H9 (cell line): Measurements from ENCODE around the gene NACA. TPM values are rescaled to one million over a fixed set of nuclear protein-coding genes. Genes with fewer than 3 reads are reported as not detected.
A peak's percentile ranks its signal among the peaks of the same experiment; 100 is the strongest.
"Not testable (repeated sequence)": the region's sequence is repeated elsewhere in the genome, so short reads cannot be mapped to it uniquely, and the experiment has no call there.

Experiments used
- DNase-seq: peaks from one replicate; pipeline ENCODE4 v3.0.0-alpha.2; 2017
- H2AFZ ChIP-seq: one replicate; pipeline ENCODE4 v1.6.1; 2013; ENCODE audit warnings: mild to moderate bottlenecking, low read length, control low read depth, moderate library complexity
- H2AK5ac ChIP-seq: 2 replicates; pipeline ENCODE4 v1.6.1; 2013; ENCODE audit warnings: low read length, control low read depth, mixed read lengths; ENCODE audit not compliant: insufficient read length
- H2BK120ac ChIP-seq: one replicate; pipeline ENCODE4 v1.6.1; 2013; ENCODE audit warnings: low read depth, mild to moderate bottlenecking, low read length, control low read depth, inconsistent platforms; ENCODE audit not compliant: poor library complexity, severe bottlenecking
- H2BK12ac ChIP-seq: 2 replicates; pipeline ENCODE4 v1.6.1; 2013; ENCODE audit warnings: low read length, control low read depth, mixed read lengths, low read depth; ENCODE audit not compliant: insufficient read length
- H2BK15ac ChIP-seq: 2 replicates; pipeline ENCODE4 v1.6.1; 2013; ENCODE audit warnings: low read depth, low read length, control low read depth
- H2BK20ac ChIP-seq: one replicate; pipeline ENCODE4 v1.6.1; 2013; ENCODE audit warnings: low read depth, mild to moderate bottlenecking, low read length, control low read depth, inconsistent platforms; ENCODE audit not compliant: poor library complexity, severe bottlenecking
- H2BK5ac ChIP-seq: 2 replicates; pipeline ENCODE4 v1.6.1; 2013; ENCODE audit warnings: low read length, control low read depth, mixed read lengths; ENCODE audit not compliant: insufficient read length
- H3K14ac ChIP-seq: 2 replicates; pipeline ENCODE4 v1.6.1; 2013; ENCODE audit warnings: low read length, control low read depth; ENCODE audit not compliant: insufficient read depth
- H3K18ac ChIP-seq: 2 replicates; pipeline ENCODE4 v1.6.1; 2013; ENCODE audit warnings: low read depth, mild to moderate bottlenecking, mixed read lengths, low read length, control low read depth; ENCODE audit not compliant: insufficient read length
- H3K23ac ChIP-seq: 2 replicates; pipeline ENCODE4 v1.6.1; 2013; ENCODE audit warnings: low read length, control low read depth, mixed read lengths, low read depth; ENCODE audit not compliant: insufficient read length
- H3K23me2 ChIP-seq: 2 replicates; pipeline ENCODE4 v1.6.1; 2013; ENCODE audit warnings: low read depth, mild to moderate bottlenecking, mixed read lengths, low read length, control low read depth; ENCODE audit not compliant: insufficient read length, poor library complexity, severe bottlenecking
- H3K27ac ChIP-seq: 2 replicates; pipeline ENCODE4 v1.5.1; 2013; ENCODE audit warnings: low read length, control low read depth, mixed read lengths, low read depth; ENCODE audit not compliant: insufficient read length
- H3K27me3 ChIP-seq: 2 replicates; pipeline ENCODE4 v1.6.1; 2013; ENCODE audit warnings: low read length, control low read depth, inconsistent platforms; ENCODE audit not compliant: insufficient read depth
- H3K4ac ChIP-seq: 2 replicates; pipeline ENCODE4 v1.6.1; 2013; ENCODE audit warnings: low read depth, mild to moderate bottlenecking, control low read depth, inconsistent platforms, low read length, moderate library complexity
- H3K4me1 ChIP-seq: 2 replicates; pipeline ENCODE4 v1.6.1; 2013; ENCODE audit warnings: low read length, control low read depth, inconsistent platforms; ENCODE audit not compliant: insufficient read depth
- H3K4me2 ChIP-seq: 2 replicates; pipeline ENCODE4 v1.6.1; 2013; ENCODE audit warnings: low read length, control low read depth, mixed read lengths; ENCODE audit not compliant: insufficient read length, insufficient read depth
- H3K56ac ChIP-seq: 2 replicates; pipeline ENCODE4 v1.6.1; 2013; ENCODE audit warnings: low read depth, mild to moderate bottlenecking, mixed read lengths, low read length, control low read depth; ENCODE audit not compliant: insufficient read length
- H3K79me1 ChIP-seq: 2 replicates; pipeline ENCODE4 v1.6.1; 2013; ENCODE audit warnings: low read depth, mild to moderate bottlenecking, moderate library complexity, low read length, control low read depth, inconsistent platforms; ENCODE audit not compliant: insufficient read depth, poor library complexity, severe bottlenecking
- H3K79me2 ChIP-seq: 2 replicates; pipeline ENCODE4 v1.6.1; 2013; ENCODE audit warnings: low read length, control low read depth, inconsistent platforms; ENCODE audit not compliant: insufficient read depth
- H3K9ac ChIP-seq: 2 replicates; pipeline ENCODE4 v1.6.1; 2013; ENCODE audit warnings: low read length, control low read depth, mixed read lengths; ENCODE audit not compliant: insufficient read length; ENCODE audit errors: extremely low read depth
- H3K9me3 ChIP-seq: one replicate; pipeline ENCODE4 v1.6.1; 2013; ENCODE audit warnings: low read depth, low read length, inconsistent platforms; ENCODE audit not compliant: control insufficient read depth
- H3T11ph ChIP-seq: one replicate; pipeline ENCODE4 v1.6.1; 2013; ENCODE audit warnings: mild to moderate bottlenecking, low read length, control low read depth, inconsistent platforms
- H4K20me1 ChIP-seq: one replicate; pipeline ENCODE4 v1.6.1; 2013; ENCODE audit not compliant: control insufficient read depth, insufficient read length, insufficient read depth
- H4K5ac ChIP-seq: 2 replicates; pipeline ENCODE4 v1.6.1; 2013; ENCODE audit warnings: low read depth, mild to moderate bottlenecking, mixed read lengths, low read length, control low read depth; ENCODE audit not compliant: insufficient read length
- H4K8ac ChIP-seq: replicated peaks from 2 replicates; pipeline ENCODE4 v1.6.1; 2013; ENCODE audit warnings: low read length, control low read depth, mixed read lengths, low read depth; ENCODE audit not compliant: insufficient read length
- H4K91ac ChIP-seq: 2 replicates; pipeline ENCODE4 v1.6.1; 2013; ENCODE audit warnings: low read depth, mild to moderate bottlenecking, moderate library complexity, mixed read lengths, low read length, control low read depth; ENCODE audit not compliant: insufficient read length
- H3K27ac Mint-ChIP-seq, 3 experiments: 2 replicates in 2 of 3; 3 replicates in 1 of 3; pipeline ENCODE4 v1.8.0; 2020 to 2021; ENCODE audit warnings: mixed read lengths in 3 of 3, mild to moderate bottlenecking in 1 of 3, moderate library complexity in 1 of 3
- H3K27me3 Mint-ChIP-seq: 2 replicates; pipeline ENCODE4 v1.8.0; 2021; ENCODE audit warnings: low read depth, mild to moderate bottlenecking, moderate library complexity, mixed read lengths
- H3K36me3 Mint-ChIP-seq, 3 experiments: 2 replicates in 2 of 3; 3 replicates in 1 of 3; pipeline ENCODE4 v1.8.0; 2020 to 2021; ENCODE audit warnings: low read depth in 3 of 3, mixed read lengths in 3 of 3; ENCODE audit not compliant: insufficient read depth in 1 of 3
- H3K4me1 Mint-ChIP-seq, 2 experiments: 2 replicates each; pipeline ENCODE4 v1.8.0; 2020; ENCODE audit warnings: mixed read lengths in 2 of 2
- H3K4me3 Mint-ChIP-seq, 2 experiments: 2 replicates in 1 of 2; 3 replicates in 1 of 2; pipeline ENCODE4 v1.8.0; 2020 to 2021; ENCODE audit warnings: mild to moderate bottlenecking in 2 of 2, mixed read lengths in 2 of 2, moderate library complexity in 1 of 2
- H3K9me3 Mint-ChIP-seq, 2 experiments: 2 replicates in 1 of 2; 3 replicates in 1 of 2; pipeline ENCODE4 v1.8.0; 2020; ENCODE audit warnings: mild to moderate bottlenecking in 2 of 2, mixed read lengths in 2 of 2, moderate library complexity in 1 of 2
- CTCF ChIP-seq: fragments of 200-600 bp; sonication (generic); conservative IDR thresholded peaks from 3 replicates; pipeline ENCODE4 v1.8.0; 2021; ENCODE audit warnings: antibody characterized with exemption, mild to moderate bottlenecking
- WGBS: extraction: QIAGEN DNeasy Blood & Tissue Kit; methylation state at CpG from one replicate; pipeline ENCODE4 v1.1.7; 2013; ENCODE audit warnings: missing lambda C conversion rate, low lambda C conversion rate, mixed read lengths; ENCODE audit not compliant: insufficient read length; ENCODE audit errors: extremely low coverage; 5-methylcytosine and 5-hydroxymethylcytosine counted together
- total RNA-seq: library from RNA; stranded (reverse); gene quantifications from 2 replicates; pipeline ENCODE4 v1.2.1, GENCODE V29; 2021

The NACA gene
- total RNA-seq, 1 experiment from 2014 or later, result 1,204 TPM

GRCh38 chr12:56728139-56728861, 3.2 kb upstream of the NACA start:
- TF ChIP-seq CTCF, result no peak
- Histone ChIP-seq H3K23me2 (peaks cover 10% of the 10 kb centered on the region), H3K9me3 (no peaks in the 10 kb centered on the region), H2AFZ (no peak overlapping the region), H3K18ac (no peak overlapping the region), H3K27me3 (no peaks in the 10 kb centered on the region), H2BK120ac (no peak overlapping the region), H3K79me2 (peaks cover 14% of the 10 kb centered on the region; the same call in 1 of the 2 replicates), H2BK5ac (no peak overlapping the region), H3K27ac (no peak overlapping the region), H3K4me1 (no peaks in the 10 kb centered on the region), H2BK20ac (no peak overlapping the region), H3K23ac (no peak overlapping the region), H3K79me1 (no peaks in the 10 kb centered on the region), H3K4me2 (no peak overlapping the region), H3K56ac (no peak overlapping the region), H3K4ac (no peak overlapping the region), H3K9ac (no peak overlapping the region), H2BK15ac (no peak overlapping the region), H4K5ac (no peak overlapping the region), H4K20me1 (no peaks in the 10 kb centered on the region), H3T11ph (no peak overlapping the region), H2BK12ac (no peak overlapping the region), H4K91ac (no peak overlapping the region), H3K14ac (no peak overlapping the region), H2AK5ac (no peak overlapping the region), H4K8ac (no peak overlapping the region)
- Mint-ChIP-seq H3K9me3 (no peaks in the 10 kb centered on the region), H3K27me3 (no peaks in the 10 kb centered on the region), H3K27ac (no peak overlapping the region), H3K4me3 (no peak overlapping the region), H3K36me3 (peaks cover 36 to 70% (median 57%) of the 10 kb centered on the region in 3 experiments), H3K4me1 (peaks cover 14 to 15% of the 10 kb centered on the region in 2 experiments)
- WGBS, result no CpG with 5 or more reads among the region's 11 CpGs
- no peak for DNase-seq

- not testable (repeated sequence) for H4K8ac ChIP-seq, DNase-seq, H3K9me3 Mint-ChIP-seq, H4K20me1 ChIP-seq, H3K23ac ChIP-seq, H2AK5ac ChIP-seq, H3K9ac ChIP-seq, H2BK120ac ChIP-seq, H3K56ac ChIP-seq, H3K14ac ChIP-seq, H3K18ac ChIP-seq, H2BK15ac ChIP-seq, H2BK5ac ChIP-seq, H2BK20ac ChIP-seq, H2BK12ac ChIP-seq, H3K4me2 ChIP-seq, H2AFZ ChIP-seq, H4K5ac ChIP-seq, H4K91ac ChIP-seq, H3K4ac ChIP-seq, H3K79me1 ChIP-seq, H3K27ac ChIP-seq, H3T11ph ChIP-seq, H3K27me3 Mint-ChIP-seq, H3K27me3 ChIP-seq, H3K9me3 ChIP-seq
- Mint-ChIP-seq H3K36me3 (peaks cover 43 to 73% (median 61%) of the 10 kb centered on the region in 3 experiments), H3K27ac (peak overlapping the region; percentile 1 to 100 (median 8); a peak in 4 of 7 replicates), H3K4me1 (peaks cover 31 to 35% of the 10 kb centered on the region in 2 experiments), H3K4me3 (peak overlapping the region; percentile 99 to 100)
- Histone ChIP-seq H3K23me2 (peaks cover 10% of the 10 kb centered on the region), H3K4me1 (peaks cover 10% of the 10 kb centered on the region), H3K79me2 (peaks cover 34% of the 10 kb centered on the region; the same call in 1 of the 2 replicates)
- no CpG with 5 or more reads among the region's 15 CpGs for WGBS
Measured at GRCh38 chr12:56726196-56726675, 1.1 kb upstream of the NACA start.
